NCI-H128 (cell line): ENCODE results near the gene RIPPLY3.
A peak's percentile ranks its signal among the peaks of the same experiment; 100 is the strongest.

Experiments used
- DNase-seq: peaks from one replicate; lab custom pipeline; 2025; ENCODE audit not compliant: unreplicated experiment; lab: John Stamatoyannopoulos, UW

The RIPPLY3 gene

GRCh38 chr21:37058261-37058660 is 51.8 kb downstream of the RIPPLY3 start:
- no peak for DNase-seq

GRCh38 chr21:37059181-37059580 is 52.7 kb downstream of the RIPPLY3 start:
- no peak for DNase-seq

DNA sequence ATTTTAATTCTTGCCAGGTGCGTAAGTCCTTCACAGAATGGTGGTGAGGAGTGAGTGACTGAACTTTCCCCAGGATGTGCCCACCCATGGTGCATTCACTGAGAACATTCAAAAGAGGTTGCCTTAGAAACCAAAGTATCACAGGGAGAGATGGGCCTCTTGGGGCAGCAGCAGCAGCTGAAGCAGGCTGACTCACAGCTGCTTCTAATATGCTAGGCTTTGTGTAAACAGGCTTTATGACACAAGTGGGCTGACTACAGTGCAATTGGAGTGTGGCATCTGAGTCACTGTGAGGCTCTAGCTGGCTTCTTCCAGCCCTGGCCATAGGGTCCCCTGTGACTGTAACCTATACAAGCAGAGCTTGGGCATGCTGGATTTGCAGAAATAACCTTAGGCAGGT is 53.8 kb downstream of the RIPPLY3 start:
- DNase-seq: peak; percentile 84

DNA sequence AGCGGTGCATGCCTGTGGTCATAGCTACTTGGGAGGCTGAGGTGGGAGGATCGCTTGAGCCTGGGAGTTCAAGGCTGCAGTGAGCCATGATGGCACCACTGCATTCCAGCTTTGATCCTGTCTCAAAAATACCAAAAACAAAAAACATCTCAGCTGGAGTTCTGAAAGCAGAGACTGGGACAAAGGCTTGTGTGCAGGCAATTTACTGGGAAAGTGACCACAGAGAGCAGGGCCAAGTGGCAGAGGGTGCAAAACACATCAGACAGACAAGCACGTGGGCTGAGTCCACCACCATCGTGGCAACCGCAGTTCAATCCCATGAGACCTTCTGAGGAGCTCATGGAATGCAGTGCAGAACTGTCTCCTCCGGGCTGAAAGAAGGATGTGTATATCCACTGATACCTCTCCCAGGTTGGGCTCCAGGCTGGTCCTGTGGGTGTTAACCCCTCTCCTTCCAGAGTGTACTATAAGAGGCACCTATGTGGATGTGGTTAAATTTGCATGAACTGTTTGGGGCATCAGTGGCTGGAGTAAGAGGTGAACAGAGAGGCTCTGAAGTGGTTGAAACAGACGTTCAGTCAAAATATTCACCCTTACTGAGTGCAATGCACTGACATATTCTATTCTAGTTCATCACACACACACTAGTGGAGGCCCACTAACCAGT is 55.6 kb downstream of the RIPPLY3 start:
- DNase-seq: no peak

DNA sequence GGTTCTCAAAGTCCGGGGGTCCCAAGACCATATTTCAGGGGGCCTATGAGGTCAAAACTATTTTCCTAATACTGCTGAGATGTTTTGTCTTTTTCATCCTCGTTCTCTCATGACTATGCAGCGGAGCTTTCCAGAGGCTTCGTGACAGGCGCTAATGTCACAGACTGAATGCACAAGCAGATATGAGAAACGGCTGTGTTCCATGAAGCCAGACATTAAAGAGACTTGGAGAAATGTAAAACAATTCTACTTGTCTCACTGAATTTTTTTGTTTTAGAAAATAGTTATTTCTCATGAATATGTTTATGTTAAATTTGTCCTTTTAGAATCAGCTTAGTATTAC is 56.1 kb downstream of the RIPPLY3 start:
- DNase-seq: no peak

DNA sequence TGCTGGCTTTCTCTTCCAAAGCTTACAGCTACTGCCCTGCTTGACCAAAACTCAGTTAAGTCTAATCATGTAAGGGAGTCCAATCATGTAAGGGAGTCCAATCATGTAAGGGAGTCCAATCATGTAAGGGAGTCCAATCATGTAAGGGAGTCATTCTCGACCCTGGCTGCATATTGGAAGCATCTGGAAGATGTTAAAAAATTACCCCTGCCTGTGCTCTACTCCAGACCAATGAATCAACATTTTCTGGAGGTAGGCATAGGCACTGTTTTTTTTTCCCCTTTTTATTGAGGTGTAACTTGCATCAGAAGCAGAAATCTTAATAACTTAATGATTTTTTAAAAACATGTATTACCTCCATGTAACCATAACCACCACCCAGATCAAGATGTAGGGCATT is 56.9 kb downstream of the RIPPLY3 start:
- no peak for DNase-seq

- no peak for DNase-seq
Observed at GRCh38 chr21:37064841-37065240, 58.3 kb downstream of the RIPPLY3 start.

DNA sequence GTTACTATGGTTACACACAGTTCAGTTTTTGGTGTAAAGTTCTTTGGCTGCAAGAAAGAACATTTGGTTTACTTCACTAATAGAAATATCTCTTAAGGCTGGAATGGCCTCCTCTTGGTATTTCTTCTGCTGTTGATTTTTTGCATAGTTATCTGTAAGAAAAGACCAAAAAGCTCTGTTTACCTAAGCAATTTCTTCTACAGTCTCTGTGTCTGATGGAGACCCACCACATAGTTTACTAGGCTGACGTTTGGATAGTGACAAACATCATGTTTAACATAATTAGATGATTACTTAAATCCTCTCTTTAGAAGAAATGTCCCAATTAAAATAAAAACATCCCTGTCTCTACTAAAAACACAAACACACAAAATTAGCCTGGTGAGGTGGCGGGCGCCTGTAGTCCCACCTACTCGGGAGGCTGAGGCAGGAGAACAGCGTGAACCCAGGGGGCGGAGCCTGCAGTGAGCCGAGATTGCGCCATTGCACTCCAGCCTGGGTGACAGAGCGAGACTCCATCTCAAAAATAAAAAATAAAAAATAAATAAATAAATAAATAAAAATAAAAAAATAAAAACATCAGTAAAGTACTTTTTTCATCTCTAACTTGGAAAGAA is 59.2 kb downstream of the RIPPLY3 start:
- no peak for DNase-seq
